K562 (cell line): Measurements from ENCODE around the gene POU2F3. TPM values are rescaled to one million over a fixed set of nuclear protein-coding genes. Genes with fewer than 3 reads are reported as not detected.

Experiments
- GABPB1 ChIP-seq: sonication (generic); formaldehyde crosslinking; IDR thresholded peaks from 2 replicates; pipeline ENCODE4 v1.8.0; 2022; ENCODE audit warnings: mild to moderate bottlenecking, missing genetic modification reagents
- PML ChIP-seq: IDR thresholded peaks from 2 replicates; pipeline ENCODE4 v1.6.1; 2012; ENCODE audit warnings: low read length, inconsistent platforms
- RBM15 ChIP-seq: fragments of 200-400 bp; formaldehyde crosslinking; IDR thresholded peaks from 2 replicates; pipeline ENCODE4 v1.6.1; 2018; ENCODE audit warnings: mild to moderate bottlenecking, low read length, moderate library complexity; ENCODE audit not compliant: insufficient read depth
- RFX7 ChIP-seq: fragments of 250-450 bp; sonication (Bioruptor Pico); IDR thresholded peaks from 2 replicates; pipeline ENCODE4 v1.5.1; 2021; ENCODE audit warnings: mild to moderate bottlenecking
- polyA plus RNA-seq, 8 experiments: library from polyadenylated mRNA; depleted of rRNA in 4 of 8; stranded (reverse) in 5 of 8; unstranded in 3 of 8; fragments of >200 nt; fragmentation: Nextera tagmentation in 2 of 8; fragmentation: Illumina TruSeq in 1 of 8; extraction: Ambion mirVana in 2 of 8; extraction: Trizol in 1 of 8; gene quantifications; 2 replicates each; pipeline versions ENCODE4 v1.2.1 to v1.2.3, GENCODE V29; 2011 to 2014; ENCODE audit warnings: inconsistent platforms in 1 of 8, missing spikeins in 1 of 8
- total RNA-seq, 7 experiments: library from RNA; depleted of rRNA in 6 of 7; stranded (reverse); fragments of >200 nt in 6 of 7; fragmentation: Illumina TruSeq in 2 of 7; extraction: Trizol in 2 of 7; gene quantifications; 2 replicates each; pipeline versions ENCODE4 v1.2.1 to v1.2.3, GENCODE V29; 2011 to 2021; ENCODE audit warnings: low replicate concordance in 1 of 7
- TF ChIP-seq, protein P1 (sequence below), 2 experiments: fragments of 450-650 bp in 1 of 2; sonication (generic) in 1 of 2; formaldehyde crosslinking in 1 of 2; IDR thresholded peaks; 2 replicates each; pipeline versions ENCODE4 v1.7.1 to v1.9.0; 2016 to 2022; ENCODE audit warnings: inconsistent platforms in 1 of 2, mild to moderate bottlenecking in 1 of 2, missing genetic modification reagents in 1 of 2

Gene POU2F3
- total and polyA plus RNA-seq, 9 of the 15 experiments (the other 6 are each of a cell fraction or from before 2014, with no cell fraction given) = not detected

- TF ChIP-seq, protein P1, sequence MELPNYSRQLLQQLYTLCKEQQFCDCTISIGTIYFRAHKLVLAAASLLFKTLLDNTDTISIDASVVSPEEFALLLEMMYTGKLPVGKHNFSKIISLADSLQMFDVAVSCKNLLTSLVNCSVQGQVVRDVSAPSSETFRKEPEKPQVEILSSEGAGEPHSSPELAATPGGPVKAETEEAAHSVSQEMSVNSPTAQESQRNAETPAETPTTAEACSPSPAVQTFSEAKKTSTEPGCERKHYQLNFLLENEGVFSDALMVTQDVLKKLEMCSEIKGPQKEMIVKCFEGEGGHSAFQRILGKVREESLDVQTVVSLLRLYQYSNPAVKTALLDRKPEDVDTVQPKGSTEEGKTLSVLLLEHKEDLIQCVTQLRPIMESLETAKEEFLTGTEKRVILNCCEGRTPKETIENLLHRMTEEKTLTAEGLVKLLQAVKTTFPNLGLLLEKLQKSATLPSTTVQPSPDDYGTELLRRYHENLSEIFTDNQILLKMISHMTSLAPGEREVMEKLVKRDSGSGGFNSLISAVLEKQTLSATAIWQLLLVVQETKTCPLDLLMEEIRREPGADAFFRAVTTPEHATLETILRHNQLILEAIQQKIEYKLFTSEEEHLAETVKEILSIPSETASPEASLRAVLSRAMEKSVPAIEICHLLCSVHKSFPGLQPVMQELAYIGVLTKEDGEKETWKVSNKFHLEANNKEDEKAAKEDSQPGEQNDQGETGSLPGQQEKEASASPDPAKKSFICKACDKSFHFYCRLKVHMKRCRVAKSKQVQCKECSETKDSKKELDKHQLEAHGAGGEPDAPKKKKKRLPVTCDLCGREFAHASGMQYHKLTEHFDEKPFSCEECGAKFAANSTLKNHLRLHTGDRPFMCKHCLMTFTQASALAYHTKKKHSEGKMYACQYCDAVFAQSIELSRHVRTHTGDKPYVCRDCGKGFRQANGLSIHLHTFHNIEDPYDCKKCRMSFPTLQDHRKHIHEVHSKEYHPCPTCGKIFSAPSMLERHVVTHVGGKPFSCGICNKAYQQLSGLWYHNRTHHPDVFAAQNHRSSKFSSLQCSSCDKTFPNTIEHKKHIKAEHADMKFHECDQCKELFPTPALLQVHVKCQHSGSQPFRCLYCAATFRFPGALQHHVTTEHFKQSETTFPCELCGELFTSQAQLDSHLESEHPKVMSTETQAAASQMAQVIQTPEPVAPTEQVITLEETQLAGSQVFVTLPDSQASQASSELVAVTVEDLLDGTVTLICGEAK (IDR thresholded peaks at IDR 0.05) = peak; percentile 11; the same call in 1 of the 2 replicates
- TF ChIP-seq, protein P1 (CRISPR knock-in tag; IDR thresholded peaks at IDR 0.05) = no peak
- no peak for TF ChIP-seq PML
- no peak for TF ChIP-seq GABPB1 (CRISPR knock-in tag)
- TF ChIP-seq RFX7 (CRISPR knock-in tag) = no peak
- TF ChIP-seq RBM15 = no peak
Measured at GRCh38 chr11:120338107-120338933, 98.4 kb downstream of the POU2F3 start (continued).
